SU-DHL-6 (cell line): Measurements from ENCODE around the gene WDR5.

ENCODE experiments used
- H2AFZ ChIP-seq: fragments of 200-600 bp; sonication (generic); 2 replicates; pipeline ENCODE4 v1.6.1; 2014; ENCODE audit warnings: low read depth, mild to moderate bottlenecking, moderate library complexity, mixed read lengths, antibody characterized with exemption, low read length; ENCODE audit not compliant: severe bottlenecking
- H3F3A ChIP-seq: fragments of 200-600 bp; shearing (Covaris generic); 2 replicates; pipeline ENCODE4 v1.6.0; 2016; ENCODE audit warnings: antibody characterized with exemption, mild to moderate bottlenecking; ENCODE audit not compliant: insufficient read depth
- H3K27ac ChIP-seq: fragments of 200-600 bp; sonication (generic); 2 replicates; pipeline ENCODE4 v1.5.1; 2016; ENCODE audit warnings: low read depth, mild to moderate bottlenecking, low read length, moderate library complexity, mixed read lengths
- H3K27me3 ChIP-seq: fragments of 200-600 bp; sonication (generic), shearing (Covaris generic); 2 replicates; pipeline ENCODE4 v1.6.0; 2014; ENCODE audit warnings: mild to moderate bottlenecking, low read length
- H3K36me3 ChIP-seq: fragments of 200-600 bp; sonication (generic); 2 replicates; pipeline ENCODE4 v1.6.1; 2014; ENCODE audit warnings: mild to moderate bottlenecking, low read length, mixed read lengths
- H3K4me2 ChIP-seq: fragments of 300-600, 200-600 bp; shearing (Covaris generic), sonication (generic); 2 replicates; pipeline ENCODE4 v1.6.0; 2014; ENCODE audit warnings: low read length, low read depth, mild to moderate bottlenecking; ENCODE audit not compliant: poor library complexity, severe bottlenecking
- H3K4me3 ChIP-seq: fragments of 200-600 bp; sonication (generic); 2 replicates; pipeline ENCODE4 v1.5.1; 2014; ENCODE audit warnings: antibody characterized with exemption, low read length, mild to moderate bottlenecking, mixed read lengths; ENCODE audit not compliant: insufficient read depth, poor library complexity, severe bottlenecking
- H3K79me2 ChIP-seq: fragments of 200-600 bp; sonication (generic); 2 replicates; pipeline ENCODE4 v1.6.1; 2014; ENCODE audit warnings: mild to moderate bottlenecking, low read length, moderate library complexity; ENCODE audit not compliant: insufficient read depth
- H3K9ac ChIP-seq: fragments of 200-600 bp; sonication (generic); 2 replicates; pipeline ENCODE4 v1.7.0; 2014; ENCODE audit warnings: mild to moderate bottlenecking, low read length
- H3K9me2 ChIP-seq: fragments of 200-600 bp; sonication (generic); replicated peaks from 2 replicates; pipeline ENCODE4 v1.6.1; 2014; ENCODE audit warnings: low read length; ENCODE audit not compliant: insufficient read depth
- H3K9me3 ChIP-seq: fragments of 200-600 bp; sonication (generic); 2 replicates; pipeline ENCODE4 v1.6.1; 2014; ENCODE audit warnings: low read length, mixed read lengths; ENCODE audit not compliant: insufficient read depth
- H4K20me1 ChIP-seq: fragments of 200-600 bp; sonication (generic); 2 replicates; pipeline ENCODE4 v1.6.1; 2014; ENCODE audit warnings: low read depth, mild to moderate bottlenecking, antibody characterized with exemption, low read length, moderate library complexity, mixed read lengths
- EZH2phosphoT487 ChIP-seq: fragments of 200-600 bp; sonication (generic), shearing (Covaris generic); conservative IDR thresholded peaks from 2 replicates; pipeline ENCODE4 v1.6.1; 2018; ENCODE audit warnings: mild to moderate bottlenecking, antibody characterized with exemption, low read length, moderate library complexity, mixed read lengths
- TF ChIP-seq, protein P1 (sequence below): fragments of 200-600 bp; sonication (generic); IDR thresholded peaks from one replicate; pipeline ENCODE4 v1.5.1; 2017; ENCODE audit warnings: antibody characterized with exemption, mild to moderate bottlenecking, low read length, moderate library complexity; ENCODE audit not compliant: insufficient read depth, poor library complexity, severe bottlenecking

The WDR5 gene

DNA sequence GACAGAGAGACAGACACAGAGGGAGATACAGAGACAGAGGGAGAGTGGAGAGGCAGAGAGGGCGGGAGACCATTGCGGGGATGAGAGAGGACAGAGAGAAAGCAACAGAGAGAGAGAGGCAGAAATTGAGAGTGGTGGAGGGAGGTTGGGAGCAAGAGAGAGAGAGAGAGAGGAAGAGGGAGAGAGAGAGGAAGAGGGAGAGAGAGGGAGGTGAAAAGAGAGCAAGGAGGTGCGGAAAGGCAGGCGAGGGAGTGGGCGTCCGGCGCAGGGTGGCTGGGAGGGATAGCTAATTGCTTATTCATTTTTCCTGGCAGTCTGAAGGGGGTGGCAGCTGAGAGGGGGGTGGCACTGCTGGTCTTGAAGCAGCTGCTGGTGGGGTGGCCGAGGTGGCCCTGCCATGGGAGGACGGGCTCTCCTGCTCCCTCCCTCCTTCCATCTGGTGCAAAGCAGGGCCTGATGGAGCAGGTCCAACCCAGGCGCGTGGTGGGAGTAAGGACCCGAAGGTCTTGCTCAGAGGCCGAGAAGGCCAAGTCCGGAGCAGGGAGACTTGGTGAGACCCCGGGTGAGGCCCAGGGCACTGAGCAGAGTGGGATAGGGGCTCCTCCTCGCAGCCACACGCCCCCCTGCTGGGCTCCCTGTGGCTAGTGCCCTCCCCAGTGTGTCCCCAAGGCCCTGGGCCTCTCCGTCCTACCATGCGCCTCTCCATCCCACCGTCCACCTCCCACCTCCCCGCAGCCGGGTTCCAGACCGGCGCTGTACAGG, 53.8 kb downstream of the WDR5 start:
- H3F3A ChIP-seq: no peaks in the 10 kb centered on the region
- no peaks in the 10 kb centered on the region for H4K20me1 ChIP-seq
- H3K27ac ChIP-seq: no peak overlapping the region
- no peaks in the 10 kb centered on the region for H3K36me3 ChIP-seq
- no peak overlapping the region for H3K4me3 ChIP-seq
- no peaks in the 10 kb centered on the region for H3K79me2 ChIP-seq
- H3K4me2 ChIP-seq: no peak overlapping the region
- H2AFZ ChIP-seq: no peak overlapping the region
- H3K9me2 ChIP-seq: no peaks in the 10 kb centered on the region
- no peak for TF ChIP-seq EZH2phosphoT487
- TF ChIP-seq, protein P1, sequence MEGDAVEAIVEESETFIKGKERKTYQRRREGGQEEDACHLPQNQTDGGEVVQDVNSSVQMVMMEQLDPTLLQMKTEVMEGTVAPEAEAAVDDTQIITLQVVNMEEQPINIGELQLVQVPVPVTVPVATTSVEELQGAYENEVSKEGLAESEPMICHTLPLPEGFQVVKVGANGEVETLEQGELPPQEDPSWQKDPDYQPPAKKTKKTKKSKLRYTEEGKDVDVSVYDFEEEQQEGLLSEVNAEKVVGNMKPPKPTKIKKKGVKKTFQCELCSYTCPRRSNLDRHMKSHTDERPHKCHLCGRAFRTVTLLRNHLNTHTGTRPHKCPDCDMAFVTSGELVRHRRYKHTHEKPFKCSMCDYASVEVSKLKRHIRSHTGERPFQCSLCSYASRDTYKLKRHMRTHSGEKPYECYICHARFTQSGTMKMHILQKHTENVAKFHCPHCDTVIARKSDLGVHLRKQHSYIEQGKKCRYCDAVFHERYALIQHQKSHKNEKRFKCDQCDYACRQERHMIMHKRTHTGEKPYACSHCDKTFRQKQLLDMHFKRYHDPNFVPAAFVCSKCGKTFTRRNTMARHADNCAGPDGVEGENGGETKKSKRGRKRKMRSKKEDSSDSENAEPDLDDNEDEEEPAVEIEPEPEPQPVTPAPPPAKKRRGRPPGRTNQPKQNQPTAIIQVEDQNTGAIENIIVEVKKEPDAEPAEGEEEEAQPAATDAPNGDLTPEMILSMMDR: no peak
- no peaks in the 10 kb centered on the region for H3K27me3 ChIP-seq
- H3K9ac ChIP-seq: no peak overlapping the region
- no peaks in the 10 kb centered on the region for H3K9me3 ChIP-seq

DNA sequence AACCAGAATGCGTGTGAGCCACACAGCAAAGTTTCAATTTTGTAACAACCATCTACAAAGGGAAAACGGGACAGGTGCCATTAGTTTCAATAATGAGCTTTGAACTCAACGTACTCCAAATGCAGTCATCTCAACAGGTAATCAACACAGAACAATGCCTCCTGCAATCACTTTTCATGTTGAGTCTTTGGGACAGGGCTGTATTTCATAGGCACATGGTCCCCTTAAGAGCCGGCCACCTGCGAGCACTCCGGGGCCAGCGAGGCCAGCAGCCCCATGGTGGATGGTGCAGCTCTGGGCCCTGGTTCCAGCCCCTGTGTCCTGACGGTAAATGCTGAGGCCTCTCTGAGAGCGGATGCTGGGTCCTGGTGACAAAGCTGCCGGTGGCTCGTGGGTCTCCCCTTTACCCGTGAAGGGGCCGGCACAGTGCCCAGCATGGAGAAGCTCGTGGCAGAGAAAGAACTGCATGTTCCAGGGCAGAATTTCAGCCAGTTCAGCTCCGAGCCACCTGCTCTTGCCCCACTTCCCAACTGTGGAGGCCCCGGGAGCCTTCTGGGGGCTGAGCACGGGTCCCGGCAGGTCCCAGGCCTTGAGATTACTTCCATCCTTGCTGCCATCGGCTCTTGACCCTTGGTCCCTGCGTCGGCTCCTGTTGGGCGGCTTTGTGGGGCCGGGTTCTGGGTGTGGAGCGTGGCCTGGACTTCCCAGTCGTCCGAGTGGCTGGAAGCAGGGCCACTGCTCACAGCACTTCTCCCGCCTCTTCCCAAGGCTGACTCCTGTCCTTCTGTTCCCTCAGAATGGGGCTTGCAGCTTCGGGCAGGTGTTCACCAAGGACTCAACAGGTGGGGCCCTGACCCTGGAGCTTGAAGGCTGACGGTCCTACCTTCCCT, 54.6 kb downstream of the WDR5 start:
- Histone ChIP-seq H4K20me1 (no peaks in the 10 kb centered on the region), H3K27ac (no peak overlapping the region), H3K36me3 (no peaks in the 10 kb centered on the region), H3K9me2 (no peaks in the 10 kb centered on the region), H3K4me3 (no peak overlapping the region), H2AFZ (no peak overlapping the region), H3F3A (no peaks in the 10 kb centered on the region), H3K9ac (no peak overlapping the region), H3K4me2 (no peak overlapping the region), H3K9me3 (no peaks in the 10 kb centered on the region), H3K79me2 (no peaks in the 10 kb centered on the region), H3K27me3 (no peaks in the 10 kb centered on the region)
- TF ChIP-seq EZH2phosphoT487: no peak
- TF ChIP-seq, protein P1: no peak

DNA sequence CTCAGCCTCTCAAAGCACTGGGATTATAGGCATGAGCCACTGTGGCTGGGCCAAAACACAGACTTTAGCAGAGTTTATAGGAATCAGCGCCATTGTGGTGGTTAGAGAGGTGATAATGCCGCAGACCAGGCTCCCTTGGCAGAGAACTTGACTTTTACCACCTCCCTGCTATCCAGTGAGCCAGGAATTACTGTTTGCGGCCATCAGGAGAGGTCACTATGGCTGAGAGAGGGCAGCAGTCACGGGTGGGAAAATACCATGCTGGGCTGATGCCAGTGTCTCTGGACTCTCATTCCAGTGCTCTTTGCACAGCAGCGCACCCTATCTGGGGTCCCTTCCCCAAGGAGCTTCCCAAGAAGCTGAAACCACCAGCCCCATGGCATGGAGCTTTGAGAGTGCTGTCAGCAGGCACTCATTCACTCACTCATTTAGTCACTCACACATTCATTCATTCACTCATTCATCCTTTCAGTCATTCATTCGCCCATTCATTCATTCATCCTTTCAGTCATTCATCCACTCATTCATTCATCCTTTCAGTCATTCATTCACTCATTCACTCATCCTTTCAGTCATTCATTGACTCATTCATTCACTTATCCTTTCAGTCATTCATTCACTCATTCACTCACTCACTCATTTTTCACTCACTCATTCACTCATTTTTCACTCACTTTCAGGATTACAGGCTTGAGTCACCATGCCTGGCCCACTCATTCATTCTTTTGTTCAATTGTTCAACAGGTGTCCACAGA, 55.8 kb downstream of the WDR5 start:
- H3K4me3 ChIP-seq: no peak overlapping the region
- H3K4me2 ChIP-seq: no peak overlapping the region
- no peak overlapping the region for H3K9ac ChIP-seq
- H2AFZ ChIP-seq: no peak overlapping the region
- no peak overlapping the region for H3K27ac ChIP-seq
- H4K20me1 ChIP-seq: no peaks in the 10 kb centered on the region
- H3K9me3 ChIP-seq: no peaks in the 10 kb centered on the region
- H3F3A ChIP-seq: no peaks in the 10 kb centered on the region
- H3K36me3 ChIP-seq: no peaks in the 10 kb centered on the region
- no peaks in the 10 kb centered on the region for H3K79me2 ChIP-seq
- no peaks in the 10 kb centered on the region for H3K9me2 ChIP-seq
- TF ChIP-seq, protein P1: no peak
- TF ChIP-seq EZH2phosphoT487: no peak
- H3K27me3 ChIP-seq: no peaks in the 10 kb centered on the region
